SH-SY5Y (cell line): ENCODE results near the gene PHLDB3.

Experiments used
- GATA2 ChIP-seq: IDR thresholded peaks from 2 replicates; pipeline ENCODE4 v1.6.1; 2011; ENCODE audit warnings: mild to moderate bottlenecking, low read depth, low read length
- GATA3 ChIP-seq: IDR thresholded peaks from 2 replicates; pipeline ENCODE4 v1.6.1; 2011; ENCODE audit warnings: low read depth, mild to moderate bottlenecking, low read length, moderate library complexity

DNA sequence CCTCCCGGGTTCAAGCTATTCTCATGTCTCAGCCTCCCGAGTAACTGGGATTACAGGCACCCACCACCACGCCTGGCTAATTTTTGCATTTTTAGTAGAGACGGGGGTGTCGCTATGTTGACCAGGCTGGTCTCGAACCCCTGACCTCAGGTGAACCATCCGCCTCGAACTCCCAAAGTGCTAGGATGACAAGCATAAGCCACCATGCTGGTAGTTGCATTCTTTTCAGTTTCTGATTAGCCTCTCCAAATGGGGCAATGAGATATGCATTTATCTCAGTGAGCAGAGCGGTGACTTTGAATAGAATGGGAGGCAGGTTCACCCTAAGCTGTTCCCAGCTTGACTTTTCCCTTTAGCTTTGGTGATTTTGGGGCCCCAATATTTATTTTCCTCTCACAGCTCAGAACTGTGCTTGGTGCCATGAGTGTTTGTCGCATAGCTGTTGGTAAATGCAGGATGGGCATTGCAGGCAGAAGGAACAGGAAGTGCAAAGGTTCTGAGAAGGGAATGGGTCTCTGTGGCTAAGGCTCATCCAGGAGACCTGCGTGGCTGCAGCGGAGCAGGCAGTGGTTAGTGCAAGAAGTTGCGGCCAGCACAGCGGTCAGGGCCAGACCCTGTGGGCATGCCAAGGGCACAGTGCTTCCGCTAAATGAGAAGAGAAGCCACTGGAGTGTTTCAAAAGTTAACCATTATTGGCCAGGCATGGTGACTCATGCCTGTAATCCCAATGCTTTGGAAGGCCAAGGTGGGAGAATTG, 59.8 kb downstream of the PHLDB3 start:
- TF ChIP-seq GATA2 = no peak
- TF ChIP-seq GATA3 = no peak
